AG04449 (cell line): ENCODE results near the gene NAIF1.

Experiments
- CTCF ChIA-PET: fragments of 350-600 bp; formaldehyde crosslinking; extraction: SDS; loops from one replicate; lab custom pipeline; 2021; ENCODE audit warnings: antibody characterized with exemption; lab: Yijun Ruan, JAX
- POLR2A ChIA-PET: fragments of 400-600, 350-600 bp; formaldehyde crosslinking; extraction: SDS; loops from one replicate; lab custom pipeline; 2020; ENCODE audit warnings: antibody characterized with exemption, inconsistent platforms; lab: Yijun Ruan, JAX
- DNase-seq: peaks from one replicate; pipeline ENCODE4 v3.0.0-alpha.2; 2010; ENCODE audit warnings: low read depth, low spot score
- H3K4me3 ChIP-seq: 2 replicates; pipeline ENCODE4 v1.5.1; 2011; ENCODE audit warnings: low read depth, mild to moderate bottlenecking, control low read depth, low read length
- TF ChIP-seq, protein P1 (sequence below): IDR thresholded peaks from one replicate; pipeline ENCODE4 v1.5.1; 2011; ENCODE audit warnings: mild to moderate bottlenecking, moderate library complexity, low read length, control low read depth, inconsistent platforms; ENCODE audit not compliant: insufficient read depth; ENCODE audit errors: missing control alignments

Gene NAIF1

DNA sequence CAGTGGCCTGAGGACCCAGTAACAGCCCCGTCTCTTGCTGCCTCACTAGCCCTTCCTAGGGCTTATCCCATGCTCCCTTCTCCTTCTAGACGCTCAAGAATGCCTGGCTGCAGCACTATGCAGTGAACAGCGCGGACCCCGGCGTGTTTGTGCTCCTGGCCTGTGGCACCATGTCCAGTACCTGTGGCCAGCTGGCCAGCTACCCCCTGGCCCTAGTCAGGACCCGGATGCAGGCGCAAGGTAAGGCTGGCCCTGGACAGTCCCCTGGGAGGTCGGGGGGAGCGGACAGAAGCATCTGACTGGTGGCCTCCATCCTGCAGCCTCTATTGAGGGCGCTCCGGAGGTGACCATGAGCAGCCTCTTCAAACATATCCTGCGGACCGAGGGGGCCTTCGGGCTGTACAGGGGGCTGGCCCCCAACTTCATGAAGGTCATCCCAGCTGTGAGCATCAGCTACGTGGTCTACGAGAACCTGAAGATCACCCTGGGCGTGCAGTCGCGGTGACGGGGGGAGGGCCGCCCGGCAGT lies 39.9 kb upstream of the NAIF1 start:
- POLR2A ChIA-PET = no interaction called here
- CTCF ChIA-PET = interaction anchor here (3.0 to 14.9 kb wide), 2 partner anchors 8 to 13 kb away, joined by 12 to 264 read pairs; no protein-coding TSS in a partner anchor

DNA sequence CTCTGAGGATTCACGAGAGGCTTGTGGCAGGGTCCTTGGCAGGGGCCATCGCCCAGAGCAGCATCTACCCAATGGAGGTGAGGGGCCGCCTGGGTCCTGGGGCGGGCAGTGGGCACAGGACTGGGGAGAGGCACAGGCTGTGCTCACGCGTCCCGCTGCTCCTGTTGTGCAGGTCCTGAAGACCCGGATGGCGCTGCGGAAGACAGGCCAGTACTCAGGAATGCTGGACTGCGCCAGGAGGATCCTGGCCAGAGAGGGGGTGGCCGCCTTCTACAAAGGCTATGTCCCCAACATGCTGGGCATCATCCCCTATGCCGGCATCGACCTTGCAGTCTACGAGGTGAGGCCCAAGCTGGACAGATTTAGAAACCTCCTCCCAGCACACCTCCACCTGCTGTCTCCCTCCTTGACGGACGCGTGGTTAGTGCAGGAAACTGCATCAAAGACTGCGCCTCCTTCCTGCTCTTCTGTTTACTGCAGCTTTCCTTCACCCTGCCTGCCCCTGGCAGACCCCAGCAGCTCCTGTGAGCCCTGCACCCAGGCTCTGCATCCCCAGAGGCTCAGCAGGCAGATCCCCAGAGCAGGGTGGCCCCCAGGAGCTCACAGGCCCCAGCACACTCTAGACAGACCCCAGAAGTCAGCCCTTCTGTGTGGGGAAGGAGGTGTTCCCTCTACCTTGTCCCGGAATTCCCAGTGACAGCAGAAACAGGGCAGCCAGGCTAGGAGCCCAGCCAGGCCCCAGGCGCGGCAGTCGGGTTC lies 39.2 kb upstream of the NAIF1 start:
- TF ChIP-seq, protein P1, sequence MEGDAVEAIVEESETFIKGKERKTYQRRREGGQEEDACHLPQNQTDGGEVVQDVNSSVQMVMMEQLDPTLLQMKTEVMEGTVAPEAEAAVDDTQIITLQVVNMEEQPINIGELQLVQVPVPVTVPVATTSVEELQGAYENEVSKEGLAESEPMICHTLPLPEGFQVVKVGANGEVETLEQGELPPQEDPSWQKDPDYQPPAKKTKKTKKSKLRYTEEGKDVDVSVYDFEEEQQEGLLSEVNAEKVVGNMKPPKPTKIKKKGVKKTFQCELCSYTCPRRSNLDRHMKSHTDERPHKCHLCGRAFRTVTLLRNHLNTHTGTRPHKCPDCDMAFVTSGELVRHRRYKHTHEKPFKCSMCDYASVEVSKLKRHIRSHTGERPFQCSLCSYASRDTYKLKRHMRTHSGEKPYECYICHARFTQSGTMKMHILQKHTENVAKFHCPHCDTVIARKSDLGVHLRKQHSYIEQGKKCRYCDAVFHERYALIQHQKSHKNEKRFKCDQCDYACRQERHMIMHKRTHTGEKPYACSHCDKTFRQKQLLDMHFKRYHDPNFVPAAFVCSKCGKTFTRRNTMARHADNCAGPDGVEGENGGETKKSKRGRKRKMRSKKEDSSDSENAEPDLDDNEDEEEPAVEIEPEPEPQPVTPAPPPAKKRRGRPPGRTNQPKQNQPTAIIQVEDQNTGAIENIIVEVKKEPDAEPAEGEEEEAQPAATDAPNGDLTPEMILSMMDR = no peak
- ChIA-PET CTCF (interaction anchor here (1.6 to 14.9 kb wide), 4 partner anchors 9 to 22 kb away, joined by 4 to 264 read pairs (median 12); no protein-coding TSS in a partner anchor), POLR2A (no interaction called here)
- no peak for DNase-seq
- no peak overlapping the region for H3K4me3 ChIP-seq

More for the DNA sequence above, 39.9 kb upstream of the NAIF1 start:
- no peak overlapping the region for H3K4me3 ChIP-seq
- TF ChIP-seq, protein P1 = no peak
- no peak for DNase-seq

DNA sequence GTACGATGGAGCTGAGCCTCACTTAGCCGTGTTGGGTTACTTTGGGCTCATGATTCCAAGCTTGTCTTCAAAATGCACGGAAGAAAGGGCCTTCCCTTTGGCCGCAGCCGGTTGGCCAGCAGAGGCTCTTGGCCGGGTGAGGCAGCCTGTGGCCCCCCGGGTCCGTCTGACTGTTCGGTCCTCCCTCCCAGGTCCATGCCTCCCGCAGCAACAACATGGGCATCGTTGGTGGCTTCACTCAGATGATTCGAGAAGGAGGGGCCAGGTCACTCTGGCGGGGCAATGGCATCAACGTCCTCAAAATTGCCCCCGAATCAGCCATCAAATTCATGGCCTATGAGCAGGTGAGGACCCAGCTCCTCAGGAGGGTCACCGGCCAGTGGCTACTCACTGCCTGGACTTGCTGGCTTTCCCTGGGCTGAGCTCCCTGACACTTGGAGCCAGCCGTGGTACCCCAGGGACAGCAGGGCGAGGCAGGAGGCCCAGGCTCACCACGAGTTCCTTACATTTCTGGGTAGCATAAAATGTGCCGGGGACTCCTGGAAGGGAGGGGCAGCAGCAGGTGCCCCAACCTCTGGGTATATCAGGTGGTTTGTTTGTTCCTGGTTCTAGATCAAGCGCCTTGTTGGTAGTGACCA lies 38.5 kb upstream of the NAIF1 start:
- DNase-seq = no peak
- POLR2A ChIA-PET = no interaction called here
- CTCF ChIA-PET = interaction anchor here (0.6 to 14.9 kb wide), 5 partner anchors 9 to 163 kb away, joined by 3 to 264 read pairs (median 11); no protein-coding TSS in a partner anchor
- TF ChIP-seq, protein P1 = no peak
- H3K4me3 ChIP-seq = no peak overlapping the region

DNA sequence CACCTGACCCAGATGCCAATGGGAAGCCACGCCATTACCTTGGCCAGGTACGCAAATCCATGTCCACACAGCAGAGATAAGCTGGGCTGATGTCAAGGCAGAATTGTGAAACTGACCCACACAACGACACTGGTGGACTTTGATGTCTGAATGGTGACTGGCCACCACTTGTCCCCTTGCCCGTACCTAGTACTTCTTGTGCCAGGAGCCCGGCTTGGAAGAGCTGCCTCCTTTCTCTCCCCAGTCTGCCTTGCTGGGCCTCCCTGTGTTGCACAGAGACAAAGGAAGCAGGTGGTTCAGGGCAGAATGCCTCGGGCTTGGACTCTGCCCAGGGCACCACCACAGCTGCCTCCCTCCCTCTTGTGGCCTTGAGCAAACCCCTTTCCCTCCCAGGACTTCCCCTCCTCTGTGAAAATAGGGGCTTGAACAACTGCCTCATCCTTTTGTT lies 37.1 kb upstream of the NAIF1 start:
- no peak for DNase-seq
- CTCF ChIA-PET = interaction anchor here (1.1 to 14.9 kb wide), 5 partner anchors 11 to 161 kb away, joined by 4 to 264 read pairs (median 11); no protein-coding TSS in a partner anchor
- TF ChIP-seq, protein P1 = no peak
- H3K4me3 ChIP-seq = no peak overlapping the region
- POLR2A ChIA-PET = interaction anchor here (1.0 kb wide), 1 partner anchor 23 kb away, joined by 3 read pairs; no protein-coding TSS in a partner anchor

DNA sequence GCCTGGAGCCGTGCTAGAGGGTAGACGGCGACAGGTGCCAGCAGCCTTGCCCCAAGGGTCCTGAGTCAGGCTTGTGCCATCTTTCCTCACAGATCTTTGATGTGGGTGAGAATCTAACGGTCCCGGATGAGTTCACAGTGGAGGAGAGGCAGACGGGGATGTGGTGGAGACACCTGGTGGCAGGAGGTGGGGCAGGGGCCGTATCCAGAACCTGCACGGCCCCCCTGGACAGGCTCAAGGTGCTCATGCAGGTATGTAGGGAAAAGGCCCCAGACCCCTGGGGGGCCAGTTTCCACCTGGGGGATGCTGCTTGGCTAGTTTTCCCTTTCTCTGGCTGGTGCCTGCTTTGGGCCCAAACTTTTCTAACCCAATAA lies 36.5 kb upstream of the NAIF1 start:
- POLR2A ChIA-PET = no interaction called here
- CTCF ChIA-PET = interaction anchor here (0.9 to 14.9 kb wide), 8 partner anchors 9 to 309 kb away, joined by 3 to 264 read pairs (median 4); no protein-coding TSS in a partner anchor
- H3K4me3 ChIP-seq = no peak overlapping the region
- TF ChIP-seq, protein P1 = no peak
- no peak for DNase-seq
